Epithelial cell of prostate (primary cell): ENCODE results near the gene ABL2.
"Not testable (repeated sequence)": the region's sequence is repeated elsewhere in the genome, so short reads cannot be mapped to it uniquely, and the experiment has no call there.

Experiments
- DNase-seq: peaks from one replicate; pipeline ENCODE4 v3.0.0-alpha.2; 2011; ENCODE audit warnings: low read depth, low spot score
- H3K27ac ChIP-seq: fragments of 450-650 bp; 2 replicates; pipeline ENCODE4 v1.5.1; 2017; ENCODE audit warnings: mild to moderate bottlenecking

ABL2 gene

DNA sequence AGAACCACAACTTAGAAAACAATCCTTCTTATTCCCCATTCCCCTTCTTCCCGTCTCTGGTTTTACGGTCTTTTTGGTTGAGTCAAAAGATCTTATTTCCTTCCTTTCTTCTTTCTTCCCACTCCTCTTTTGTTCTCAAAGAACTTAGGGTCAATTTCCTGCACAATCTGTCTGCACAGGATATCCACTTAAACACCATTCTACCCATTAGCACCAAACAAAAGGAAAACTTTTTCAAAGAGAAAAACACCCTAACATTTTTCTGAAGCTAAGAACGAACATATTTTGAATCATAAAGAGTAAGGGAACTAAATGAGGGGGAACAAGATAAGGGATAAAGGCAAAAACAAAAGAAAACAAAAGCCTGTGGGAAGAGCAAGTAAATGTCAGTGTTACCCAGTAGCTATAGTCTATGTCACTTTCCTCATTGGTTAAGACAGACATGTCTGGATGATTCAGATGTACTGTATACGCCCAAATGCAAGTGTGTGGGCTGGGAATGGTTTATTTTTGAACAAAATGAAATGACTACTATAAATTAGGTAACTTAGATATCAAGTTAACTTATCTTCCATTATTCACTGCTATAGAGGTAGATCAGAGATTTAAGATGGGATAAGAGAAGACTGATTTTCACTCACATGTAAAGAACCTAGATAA, 87.8 kb downstream of the ABL2 start:
- DNase-seq, result peak; percentile 46
- peak overlapping the region; percentile 96 for H3K27ac ChIP-seq

GRCh38 chr1:179138755-179139154, 90.7 kb downstream of the ABL2 start:
- not testable (repeated sequence) for H3K27ac ChIP-seq

DNA sequence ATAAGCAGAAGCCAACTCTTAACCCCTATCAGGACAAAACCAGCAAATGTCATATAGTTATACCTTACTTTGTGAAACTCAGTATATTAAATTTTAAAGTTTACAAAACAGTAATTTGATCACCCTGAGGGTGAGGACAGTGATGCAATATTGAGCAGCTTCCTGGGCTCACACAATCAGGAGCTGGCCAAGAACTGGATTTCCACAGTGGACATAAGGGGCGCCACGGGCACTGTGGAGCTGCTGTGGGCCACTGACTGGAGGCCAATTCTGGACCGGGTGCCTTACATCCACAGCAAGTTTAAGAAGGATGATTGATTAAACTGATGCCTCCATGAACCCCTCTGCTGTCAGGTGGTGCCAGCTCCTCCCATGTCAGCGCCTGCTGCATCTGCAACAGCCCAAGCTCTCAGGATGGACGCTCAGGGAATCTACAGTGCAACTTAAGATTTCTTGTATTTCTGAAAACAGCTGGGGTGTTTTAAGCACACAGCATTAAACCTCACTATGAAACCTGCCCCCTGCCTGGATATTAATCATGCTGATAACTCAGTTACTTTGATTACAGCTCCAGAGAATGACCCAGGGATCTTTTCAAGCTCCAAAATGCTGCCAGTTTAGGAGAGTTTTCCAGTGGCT, 91.7 kb downstream of the ABL2 start:
- peak overlapping the region; percentile 22 for H3K27ac ChIP-seq

More at GRCh38 chr1:179138755-179139154, 90.7 kb downstream of the ABL2 start:
- not testable (repeated sequence) for DNase-seq

GRCh38 chr1:179135707-179136106, 93.8 kb downstream of the ABL2 start:
- not testable (repeated sequence) for DNase-seq, H3K27ac ChIP-seq

More for the DNA sequence above, 91.7 kb downstream of the ABL2 start:
- DNase-seq, result no peak

DNA sequence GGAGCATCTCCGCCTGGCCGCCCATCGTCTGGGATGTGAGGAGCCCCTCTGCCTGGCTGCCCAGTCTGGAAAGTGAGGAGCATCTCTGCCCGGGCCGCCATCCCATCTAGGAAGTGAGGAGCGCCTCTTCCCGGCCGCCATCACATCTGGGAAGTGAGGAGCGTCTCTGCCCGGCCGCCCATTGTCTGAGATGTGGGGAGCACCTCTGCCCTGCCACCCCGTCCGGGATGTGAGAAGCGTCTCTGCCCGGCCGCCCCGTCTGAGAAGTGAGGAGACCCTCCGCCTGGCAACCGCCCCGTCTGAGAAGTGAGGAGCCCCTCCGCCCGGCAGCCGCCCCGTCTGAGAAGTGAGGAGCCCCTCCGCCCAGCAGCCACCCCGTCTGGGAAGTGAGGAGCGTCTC, 94.3 kb downstream of the ABL2 start:
- DNase-seq, H3K27ac ChIP-seq: not testable (repeated sequence)

- DNase-seq, result no peak
- H3K27ac ChIP-seq, result peak overlapping the region; percentile 53
These were observed 99.6 kb downstream of the ABL2 start for GRCh38 chr1:179129702-179130473.

DNA sequence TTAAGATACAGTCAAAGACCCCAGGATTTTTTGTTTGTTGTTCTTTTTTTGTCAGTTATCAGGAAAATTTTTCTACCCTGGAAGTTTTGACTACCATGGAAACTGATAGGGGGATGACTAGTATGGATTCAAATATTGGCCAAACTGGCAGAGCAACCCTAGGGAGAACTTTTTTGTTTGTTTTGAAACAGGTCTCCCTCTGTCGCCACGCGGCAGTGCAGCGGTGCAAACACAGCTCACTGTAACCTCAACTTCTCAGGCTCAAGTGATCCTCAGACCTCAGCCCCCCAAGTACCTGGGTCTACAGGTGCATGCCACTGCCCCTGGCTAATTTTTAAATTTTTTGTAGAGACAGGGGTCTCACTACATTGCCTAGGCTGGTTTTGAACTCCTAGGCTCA, 101.0 kb downstream of the ABL2 start:
- peak overlapping the region; percentile 53 for H3K27ac ChIP-seq

GRCh38 chr1:179127163-179127895, 102.1 kb downstream of the ABL2 start:
- peak overlapping the region; percentile 53 for H3K27ac ChIP-seq
- no peak for DNase-seq

More for the DNA sequence above, 101.0 kb downstream of the ABL2 start:
- no peak for DNase-seq

DNA sequence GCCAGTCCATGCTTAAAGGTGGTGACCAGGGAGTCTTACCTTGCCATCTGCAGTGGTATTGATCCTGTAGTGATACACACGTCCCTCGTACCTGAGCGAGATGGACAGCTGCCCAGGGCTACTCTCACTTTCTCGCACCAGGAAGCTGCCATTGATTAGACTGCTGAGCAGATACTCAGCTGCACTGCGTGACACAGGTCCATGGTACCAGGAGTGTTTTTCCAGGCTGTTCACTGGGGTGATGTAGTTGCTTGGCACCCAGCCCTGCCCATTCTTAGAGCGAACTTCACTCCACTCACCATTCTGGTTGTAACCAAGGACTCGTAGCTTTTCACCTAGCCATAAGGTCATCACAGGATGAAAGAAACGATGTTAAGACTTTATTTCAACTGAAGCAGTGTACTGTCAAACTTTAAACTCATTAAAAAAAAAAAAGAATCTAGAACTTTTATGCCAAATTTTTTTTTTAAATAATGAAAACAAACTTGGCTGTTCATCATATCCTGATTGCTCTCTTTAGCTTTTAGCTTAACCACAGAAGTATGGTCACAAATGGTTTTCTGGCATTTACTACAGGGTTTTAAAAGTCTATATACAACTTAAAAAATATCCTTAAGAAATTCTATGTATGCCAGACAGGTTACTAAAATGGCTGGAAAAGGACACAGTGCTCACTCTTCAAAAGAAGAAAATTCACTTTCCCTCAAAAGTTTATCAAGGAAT, 103.0 kb downstream of the ABL2 start:
- H3K27ac ChIP-seq, result peak overlapping the region; percentile 53
- no peak for DNase-seq

GRCh38 chr1:179124873-179125272, 104.6 kb downstream of the ABL2 start:
- H3K27ac ChIP-seq, result peak overlapping the region; percentile 53
- no peak for DNase-seq

GRCh38 chr1:179121159-179121938, 108.1 kb downstream of the ABL2 start:
- no peak for DNase-seq

GRCh38 chr1:179120736-179121135, 108.7 kb downstream of the ABL2 start:
- no peak overlapping the region for H3K27ac ChIP-seq
- no peak for DNase-seq

More at GRCh38 chr1:179121159-179121938, 108.1 kb downstream of the ABL2 start:
- no peak overlapping the region for H3K27ac ChIP-seq

DNA sequence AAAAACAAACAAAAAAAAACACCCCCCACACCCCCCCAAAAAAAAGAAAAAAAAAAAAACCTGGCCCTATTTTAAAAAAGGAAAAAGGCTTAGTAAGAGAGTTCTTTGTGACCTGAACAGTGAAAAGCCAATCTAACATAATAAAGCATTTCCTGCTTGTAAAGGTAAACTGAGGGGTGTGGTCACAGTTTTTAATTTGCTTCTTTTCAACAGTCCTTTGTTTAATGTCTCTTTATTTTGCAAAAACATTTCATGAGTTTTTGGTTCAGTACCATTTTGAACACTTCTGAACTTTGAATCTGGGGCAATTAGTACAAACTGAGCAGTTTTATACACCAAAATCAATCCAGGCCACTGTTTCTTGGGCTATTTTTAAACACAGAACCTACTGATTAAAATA, 110.0 kb downstream of the ABL2 start:
- DNase-seq, result no peak
- H3K27ac ChIP-seq, result peak overlapping the region; percentile 19

GRCh38 chr1:179115181-179115580, 114.3 kb downstream of the ABL2 start:
- H3K27ac ChIP-seq, result no peak overlapping the region
- DNase-seq, result no peak

- DNase-seq, result no peak
- no peak overlapping the region for H3K27ac ChIP-seq
These were observed 120.8 kb downstream of the ABL2 start for GRCh38 chr1:179108644-179109043.

- DNase-seq, result no peak
- H3K27ac ChIP-seq, result no peak overlapping the region
These were observed 121.5 kb downstream of the ABL2 start for GRCh38 chr1:179107706-179108629.

DNA sequence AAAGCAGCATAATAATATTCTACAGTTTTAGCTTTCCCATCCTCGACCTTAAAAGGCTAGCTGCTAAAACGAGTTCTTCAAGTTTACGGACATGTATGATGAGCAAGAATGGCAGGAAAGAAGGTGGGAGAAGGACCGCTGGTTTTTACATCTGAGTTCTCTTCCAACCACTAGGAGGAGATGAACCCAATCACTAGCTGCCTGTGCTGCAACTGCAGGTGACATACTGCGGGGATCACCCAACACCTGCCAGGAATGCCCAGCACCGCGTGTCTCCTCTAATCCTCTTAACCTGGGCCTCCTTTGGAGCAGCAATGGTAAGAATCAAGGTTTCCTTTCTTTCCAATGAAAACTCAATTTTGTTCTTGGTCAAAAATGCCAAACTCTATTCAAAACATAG, 124.1 kb downstream of the ABL2 start:
- DNase-seq, result no peak
- H3K27ac ChIP-seq, result no peak overlapping the region
